Measurements from ENCODE around the gene ELOVL3. TPM values are rescaled to one million over a fixed set of nuclear protein-coding genes. Genes with fewer than 3 reads are reported as not detected.

Gene ELOVL3
- total and polyA plus RNA-seq, 2 of the 13 experiments (the other 11 are each of a cell fraction or from before 2014, with no cell fraction given) = 0.58 to 0.69 TPM

DNA sequence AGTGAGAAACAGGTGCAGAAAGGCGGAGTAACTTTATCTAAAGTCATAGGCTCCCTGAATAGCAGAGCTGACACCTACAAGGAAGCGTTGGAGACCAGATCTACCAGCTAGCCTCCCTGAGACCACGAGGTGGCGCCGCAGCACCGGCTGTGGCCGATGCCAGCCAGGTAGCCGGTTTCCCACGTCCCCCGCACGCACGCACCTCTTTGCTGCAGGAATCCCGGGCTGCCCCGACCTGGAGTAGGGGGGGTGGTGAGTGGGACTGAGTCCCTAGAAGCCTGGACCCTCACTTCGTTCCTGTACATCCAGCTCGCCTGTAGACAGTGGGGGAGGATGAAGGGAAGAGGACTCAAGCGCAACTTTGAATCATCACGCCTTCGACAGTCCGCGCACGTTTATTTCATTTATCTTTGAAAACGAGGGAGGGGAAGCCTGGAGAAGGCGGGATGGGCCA is 3.7 kb downstream of the ELOVL3 start (continued):
- TF ChIP-seq, protein P1, sequence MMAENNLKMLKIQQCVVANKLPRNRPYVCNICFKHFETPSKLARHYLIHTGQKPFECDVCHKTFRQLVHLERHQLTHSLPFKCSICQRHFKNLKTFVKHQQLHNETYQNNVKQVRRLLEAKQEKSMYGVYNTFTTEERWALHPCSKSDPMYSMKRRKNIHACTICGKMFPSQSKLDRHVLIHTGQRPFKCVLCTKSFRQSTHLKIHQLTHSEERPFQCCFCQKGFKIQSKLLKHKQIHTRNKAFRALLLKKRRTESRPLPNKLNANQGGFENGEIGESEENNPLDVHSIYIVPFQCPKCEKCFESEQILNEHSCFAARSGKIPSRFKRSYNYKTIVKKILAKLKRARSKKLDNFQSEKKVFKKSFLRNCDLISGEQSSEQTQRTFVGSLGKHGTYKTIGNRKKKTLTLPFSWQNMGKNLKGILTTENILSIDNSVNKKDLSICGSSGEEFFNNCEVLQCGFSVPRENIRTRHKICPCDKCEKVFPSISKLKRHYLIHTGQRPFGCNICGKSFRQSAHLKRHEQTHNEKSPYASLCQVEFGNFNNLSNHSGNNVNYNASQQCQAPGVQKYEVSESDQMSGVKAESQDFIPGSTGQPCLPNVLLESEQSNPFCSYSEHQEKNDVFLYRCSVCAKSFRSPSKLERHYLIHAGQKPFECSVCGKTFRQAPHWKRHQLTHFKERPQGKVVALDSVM (CRISPR knock-in tag; IDR thresholded peaks at IDR 0.05) = no peak
- TF ChIP-seq ZNF121 (CRISPR knock-in tag; IDR thresholded peaks at IDR 0.05) = no peak
- TF ChIP-seq ZNF749 (CRISPR knock-in tag; IDR thresholded peaks at IDR 0.05; ENCODE audit: borderline replicate concordance) = no peak
- no peak for TF ChIP-seq ZNF83 (CRISPR knock-in tag; IDR thresholded peaks at IDR 0.05; ENCODE audit: borderline replicate concordance)
- TF ChIP-seq HNF4G (IDR thresholded peaks at IDR 0.05; ENCODE audit: borderline replicate concordance, low read depth, low read length) = no peak
- no peak for TF ChIP-seq HNF4G (CRISPR knock-in tag; IDR thresholded peaks at IDR 0.05; ENCODE audit: borderline replicate concordance, low read depth)
- no peak for TF ChIP-seq FOXA1 (IDR thresholded peaks at IDR 0.05)
- no peak for TF ChIP-seq FOXA1 (CRISPR knock-in tag; IDR thresholded peaks at IDR 0.05)
- no peak for TF ChIP-seq RORA (CRISPR knock-in tag; IDR thresholded peaks at IDR 0.05)
- peak; percentile 51 for TF ChIP-seq IKZF4 (CRISPR knock-in tag; IDR thresholded peaks at IDR 0.05; ENCODE audit: borderline replicate concordance, low read depth, not compliant biosample characterization)
- TF ChIP-seq THAP11 (CRISPR knock-in tag; IDR thresholded peaks at IDR 0.05) = peak; percentile 59
- peak; percentile 70; the same call in 1 of the 2 replicates for TF ChIP-seq ZNF430 (CRISPR knock-in tag; IDR thresholded peaks at IDR 0.05)
- TF ChIP-seq HDAC1 (CRISPR knock-in tag; IDR thresholded peaks at IDR 0.05) = peak; percentile 29; the same call in 1 of the 2 replicates
- 0 out of 2 replicates have a peak, but pooled peaks have one; percentile 18 for TF ChIP-seq ZSCAN21 (CRISPR knock-in tag; IDR thresholded peaks at IDR 0.05; ENCODE audit: borderline replicate concordance)
- TF ChIP-seq MTA1 (CRISPR knock-in tag; IDR thresholded peaks at IDR 0.05; ENCODE audit: borderline replicate concordance) = peak; percentile 28; the same call in 1 of the 2 replicates
- 0 out of 2 replicates have a peak, but pooled peaks have one; percentile 22 for TF ChIP-seq GATAD2A (CRISPR knock-in tag; IDR thresholded peaks at IDR 0.05)
- no peak for TF ChIP-seq ZNF343 (CRISPR knock-in tag; IDR thresholded peaks at IDR 0.05)
- TF ChIP-seq KDM5B (CRISPR knock-in tag; IDR thresholded peaks at IDR 0.05; ENCODE audit: borderline replicate concordance) = no peak
- TF ChIP-seq THYN1 (CRISPR knock-in tag; IDR thresholded peaks at IDR 0.05; ENCODE audit: borderline replicate concordance, low read depth) = no peak
- no peak for TF ChIP-seq PREB (CRISPR knock-in tag; IDR thresholded peaks at IDR 0.05)
- TF ChIP-seq TBX3 (IDR thresholded peaks at IDR 0.05; ENCODE audit: borderline replicate concordance) = no peak
- TF ChIP-seq ZNF460 (CRISPR knock-in tag; IDR thresholded peaks at IDR 0.05; ENCODE audit: borderline replicate concordance) = no peak
- no peak for TF ChIP-seq NR1H2 (CRISPR knock-in tag; IDR thresholded peaks at IDR 0.05; ENCODE audit: borderline replicate concordance, low read depth)
- peak; percentile 75 for TF ChIP-seq PHF21A (CRISPR knock-in tag; IDR thresholded peaks at IDR 0.05)
- TF ChIP-seq SKI (IDR thresholded peaks at IDR 0.05; ENCODE audit: partially characterized antibody) = no peak
- TF ChIP-seq TEF (CRISPR knock-in tag; IDR thresholded peaks at IDR 0.05) = no peak

All from HepG2 (cell line).